ENCODE data around the gene FOXP1.
"Not testable (repeated sequence)": the region's sequence is repeated elsewhere in the genome, so short reads cannot be mapped to it uniquely, and the experiment has no call there.

Gene FOXP1

GRCh38 chr3:71022551-71023335 lies 560.8 kb downstream of the FOXP1 start:
- no peaks in the 10 kb centered on the region for H3K27me3 ChIP-seq (ENCODE audit: control insufficient read depth in 2 of 2, insufficient read depth in 2 of 2, low read length in 2 of 2)
- no peak overlapping the region for H3K9ac ChIP-seq (ENCODE audit: low read depth in 1 of 2, low read length in 2 of 2)
- no peaks in the 10 kb centered on the region for H3K9me3 ChIP-seq (ENCODE audit: control insufficient read depth in 2 of 2, low read length in 2 of 2)
- peaks cover 3 to 16% of the 10 kb centered on the region in 2 donors for H3K4me1 ChIP-seq (ENCODE audit: control insufficient read depth in 2 of 2, insufficient read depth in 2 of 2, low read length in 2 of 2)
- no peak overlapping the region for H3K27ac ChIP-seq (ENCODE audit: low read depth in 2 of 2, low read length in 2 of 2)
- H3K36me3 ChIP-seq (ENCODE audit: control insufficient read depth in 2 of 2, insufficient read depth in 2 of 2, low read length in 2 of 2): peaks cover 7 to 15% of the 10 kb centered on the region in 2 donors
- no peak overlapping the region for H3K4me3 ChIP-seq (ENCODE audit: low read length in 2 of 2)

- H3K4me1 ChIP-seq (ENCODE audit: control insufficient read depth in 2 of 2, insufficient read depth in 2 of 2, low read length in 2 of 2): peaks cover 3 to 6% of the 10 kb centered on the region in 2 donors
Observed at GRCh38 chr3:71018799-71019198, 564.7 kb downstream of the FOXP1 start.

GRCh38 chr3:71016178-71016845 lies 567.2 kb downstream of the FOXP1 start:
- Histone ChIP-seq H3K4me1 (ENCODE audit: control insufficient read depth in 2 of 2, insufficient read depth in 2 of 2, low read length in 2 of 2) (peaks cover 2 to 8% of the 10 kb centered on the region in 2 donors), H3K27me3 (ENCODE audit: control insufficient read depth in 2 of 2, insufficient read depth in 2 of 2, low read length in 2 of 2) (no peaks in the 10 kb centered on the region), H3K9ac (ENCODE audit: low read depth in 1 of 2, low read length in 2 of 2) (peak overlapping the region in 1 of 2 donors; percentile 38), H3K27ac (ENCODE audit: low read depth in 2 of 2, low read length in 2 of 2) (no peak overlapping the region), H3K9me3 (ENCODE audit: control insufficient read depth in 2 of 2, low read length in 2 of 2) (no peaks in the 10 kb centered on the region), H3K36me3 (ENCODE audit: control insufficient read depth in 2 of 2, insufficient read depth in 2 of 2, low read length in 2 of 2) (peaks cover 9 to 13% of the 10 kb centered on the region in 2 donors), H3K4me3 (ENCODE audit: low read length in 2 of 2) (no peak overlapping the region)

More at GRCh38 chr3:71018799-71019198, 564.7 kb downstream of the FOXP1 start:
- Histone ChIP-seq H3K4me3 (ENCODE audit: low read length in 2 of 2) (no peak overlapping the region), H3K9ac (ENCODE audit: low read depth in 1 of 2, low read length in 2 of 2) (no peak overlapping the region), H3K27me3 (ENCODE audit: control insufficient read depth in 2 of 2, insufficient read depth in 2 of 2, low read length in 2 of 2) (no peaks in the 10 kb centered on the region), H3K27ac (ENCODE audit: low read depth in 2 of 2, low read length in 2 of 2) (no peak overlapping the region), H3K36me3 (ENCODE audit: control insufficient read depth in 2 of 2, insufficient read depth in 2 of 2, low read length in 2 of 2) (peaks cover 14 to 16% of the 10 kb centered on the region in 2 donors), H3K9me3 (ENCODE audit: control insufficient read depth in 2 of 2, low read length in 2 of 2) (no peaks in the 10 kb centered on the region)

GRCh38 chr3:71014616-71015015 lies 568.9 kb downstream of the FOXP1 start:
- Histone ChIP-seq H3K36me3 (ENCODE audit: control insufficient read depth in 2 of 2, insufficient read depth in 2 of 2, low read length in 2 of 2) (peaks cover 9 to 13% of the 10 kb centered on the region in 2 donors), H3K4me1 (ENCODE audit: control insufficient read depth in 2 of 2, insufficient read depth in 2 of 2, low read length in 2 of 2) (peaks cover 6 to 14% of the 10 kb centered on the region in 2 donors)
- H3K9me3 ChIP-seq (ENCODE audit: control insufficient read depth in 2 of 2, low read length in 2 of 2); H3K4me3 ChIP-seq (ENCODE audit: low read length in 2 of 2); H3K9ac ChIP-seq (ENCODE audit: low read depth in 1 of 2, low read length in 2 of 2); H3K27ac ChIP-seq (ENCODE audit: low read depth in 2 of 2, low read length in 2 of 2); H3K27me3 ChIP-seq (ENCODE audit: control insufficient read depth in 2 of 2, insufficient read depth in 2 of 2, low read length in 2 of 2): not testable (repeated sequence)

GRCh38 chr3:71012971-71013370 lies 570.6 kb downstream of the FOXP1 start:
- peaks cover 8 to 9% of the 10 kb centered on the region in 2 donors for H3K36me3 ChIP-seq (ENCODE audit: control insufficient read depth in 2 of 2, insufficient read depth in 2 of 2, low read length in 2 of 2)
- no peak overlapping the region for H3K4me3 ChIP-seq (ENCODE audit: low read length in 2 of 2)
- no peak overlapping the region for H3K9ac ChIP-seq (ENCODE audit: low read depth in 1 of 2, low read length in 2 of 2)
- peaks cover 6 to 24% of the 10 kb centered on the region in 2 donors for H3K4me1 ChIP-seq (ENCODE audit: control insufficient read depth in 2 of 2, insufficient read depth in 2 of 2, low read length in 2 of 2)
- H3K27ac ChIP-seq (ENCODE audit: low read depth in 2 of 2, low read length in 2 of 2): no peak overlapping the region
- H3K27me3 ChIP-seq (ENCODE audit: control insufficient read depth in 2 of 2, insufficient read depth in 2 of 2, low read length in 2 of 2): no peaks in the 10 kb centered on the region
- H3K9me3 ChIP-seq (ENCODE audit: control insufficient read depth in 2 of 2, low read length in 2 of 2): no peaks in the 10 kb centered on the region

- peaks cover 6 to 29% of the 10 kb centered on the region in 2 donors for H3K4me1 ChIP-seq (ENCODE audit: control insufficient read depth in 2 of 2, insufficient read depth in 2 of 2, low read length in 2 of 2)
Observed at GRCh38 chr3:71011565-71012287, 571.8 kb downstream of the FOXP1 start.

GRCh38 chr3:71010726-71011455 lies 572.6 kb downstream of the FOXP1 start:
- peaks cover 8 to 9% of the 10 kb centered on the region in 2 donors for H3K36me3 ChIP-seq (ENCODE audit: control insufficient read depth in 2 of 2, insufficient read depth in 2 of 2, low read length in 2 of 2)
- peak overlapping the region in 1 of 2 donors; percentile 3 for H3K27ac ChIP-seq (ENCODE audit: low read depth in 2 of 2, low read length in 2 of 2)

More at GRCh38 chr3:71011565-71012287, 571.8 kb downstream of the FOXP1 start:
- no peaks in the 10 kb centered on the region for H3K9me3 ChIP-seq (ENCODE audit: control insufficient read depth in 2 of 2, low read length in 2 of 2)
- H3K36me3 ChIP-seq (ENCODE audit: control insufficient read depth in 2 of 2, insufficient read depth in 2 of 2, low read length in 2 of 2): peaks cover 8 to 9% of the 10 kb centered on the region in 2 donors
- no peak overlapping the region for H3K4me3 ChIP-seq (ENCODE audit: low read length in 2 of 2)
- no peaks in the 10 kb centered on the region for H3K27me3 ChIP-seq (ENCODE audit: control insufficient read depth in 2 of 2, insufficient read depth in 2 of 2, low read length in 2 of 2)
- H3K27ac ChIP-seq (ENCODE audit: low read depth in 2 of 2, low read length in 2 of 2): peak overlapping the region in 1 of 2 donors; percentile 3
- no peak overlapping the region for H3K9ac ChIP-seq (ENCODE audit: low read depth in 1 of 2, low read length in 2 of 2)

GRCh38 chr3:71008350-71008935 lies 575.1 kb downstream of the FOXP1 start:
- Histone ChIP-seq H3K36me3 (ENCODE audit: control insufficient read depth in 2 of 2, insufficient read depth in 2 of 2, low read length in 2 of 2) (no peaks in the 10 kb centered on the region), H3K9ac (ENCODE audit: low read depth in 1 of 2, low read length in 2 of 2) (no peak overlapping the region), H3K4me3 (ENCODE audit: low read length in 2 of 2) (no peak overlapping the region), H3K27ac (ENCODE audit: low read depth in 2 of 2, low read length in 2 of 2) (peak overlapping the region in 1 of 2 donors; percentile 45), H3K4me1 (ENCODE audit: control insufficient read depth in 2 of 2, insufficient read depth in 2 of 2, low read length in 2 of 2) (peaks cover 6 to 26% of the 10 kb centered on the region in 2 donors), H3K9me3 (ENCODE audit: control insufficient read depth in 2 of 2, low read length in 2 of 2) (no peaks in the 10 kb centered on the region), H3K27me3 (ENCODE audit: control insufficient read depth in 2 of 2, insufficient read depth in 2 of 2, low read length in 2 of 2) (no peaks in the 10 kb centered on the region)

More at GRCh38 chr3:71010726-71011455, 572.6 kb downstream of the FOXP1 start:
- H3K4me1 ChIP-seq (ENCODE audit: control insufficient read depth in 2 of 2, insufficient read depth in 2 of 2, low read length in 2 of 2): peaks cover 6 to 26% of the 10 kb centered on the region in 2 donors
- no peaks in the 10 kb centered on the region for H3K9me3 ChIP-seq (ENCODE audit: control insufficient read depth in 2 of 2, low read length in 2 of 2)
- H3K9ac ChIP-seq (ENCODE audit: low read depth in 1 of 2, low read length in 2 of 2): no peak overlapping the region
- no peaks in the 10 kb centered on the region for H3K27me3 ChIP-seq (ENCODE audit: control insufficient read depth in 2 of 2, insufficient read depth in 2 of 2, low read length in 2 of 2)
- no peak overlapping the region for H3K4me3 ChIP-seq (ENCODE audit: low read length in 2 of 2)

Measured in mucosa of rectum (tissue), 2 donors.